ENCODE results near the gene RRP7A.
"Not testable (repeated sequence)": the region's sequence is repeated elsewhere in the genome, so short reads cannot be mapped to it uniquely, and the experiment has no call there.

Gene RRP7A

GRCh38 chr22:42535082-42535731, 15.6 kb upstream of the RRP7A start:
- not testable (repeated sequence) for DNase-seq

- DNase-seq, result no peak
Measured at GRCh38 chr22:42533638-42533977, 14.0 kb upstream of the RRP7A start.

GRCh38 chr22:42531401-42532084, 11.9 kb upstream of the RRP7A start:
- not testable (repeated sequence) for DNase-seq

GRCh38 chr22:42529435-42529834, 9.8 kb upstream of the RRP7A start:
- DNase-seq, result not testable (repeated sequence)

- no peak for DNase-seq
Measured at GRCh38 chr22:42528591-42529307, 9.2 kb upstream of the RRP7A start.

GRCh38 chr22:42522546-42522945, 3.0 kb upstream of the RRP7A start:
- DNase-seq, result no peak

- DNase-seq, result no peak
Measured at GRCh38 chr22:42521228-42521546, 1.6 kb upstream of the RRP7A start.

- not testable (repeated sequence) for DNase-seq
Measured at GRCh38 chr22:42518638-42519524, 715 bp downstream of the RRP7A start.

- not testable (repeated sequence) for DNase-seq
Measured at GRCh38 chr22:42517103-42517502, 2.5 kb downstream of the RRP7A start.

GRCh38 chr22:42515896-42516295, 3.7 kb downstream of the RRP7A start:
- DNase-seq, result no peak

GRCh38 chr22:42515304-42515703, 4.3 kb downstream of the RRP7A start:
- not testable (repeated sequence) for DNase-seq

GRCh38 chr22:42514331-42514730, 5.3 kb downstream of the RRP7A start:
- not testable (repeated sequence) for DNase-seq

- DNase-seq, result not testable (repeated sequence)
Measured at GRCh38 chr22:42512273-42512990, 7.2 kb downstream of the RRP7A start.

- no peak for DNase-seq
Measured at GRCh38 chr22:42511401-42511891, 8.2 kb downstream of the RRP7A start.

- DNase-seq, result no peak
Measured at GRCh38 chr22:42509548-42509947, 10.0 kb downstream of the RRP7A start.

- not testable (repeated sequence) for DNase-seq
Measured at GRCh38 chr22:42508975-42509364, 10.6 kb downstream of the RRP7A start.

- not testable (repeated sequence) for DNase-seq
Measured at GRCh38 chr22:42508327-42508974, 11.1 kb downstream of the RRP7A start.

GRCh38 chr22:42500836-42501179, 18.8 kb downstream of the RRP7A start:
- no peak for DNase-seq

- no peak for DNase-seq
Measured at GRCh38 chr22:42500161-42500835, 19.3 kb downstream of the RRP7A start.

GRCh38 chr22:42499773-42500160, 19.8 kb downstream of the RRP7A start:
- not testable (repeated sequence) for DNase-seq

GRCh38 chr22:42495533-42496141, 24.0 kb downstream of the RRP7A start:
- not testable (repeated sequence) for DNase-seq
